Lower leg skin (tissue), 3 donors: Measurements from ENCODE around the gene SMIM27.

ENCODE experiments used
- CTCF ChIP-seq, 3 donors: fragments of 450-650 bp; IDR thresholded peaks; one replicate each; pipeline ENCODE4 v1.5.1; 2016; ENCODE audit warnings: antibody characterized with exemption in 3 of 3, mild to moderate bottlenecking in 3 of 3, moderate library complexity in 2 of 3
- POLR2A ChIP-seq, 2 donors: fragments of 450-650 bp; IDR thresholded peaks; one replicate each; pipeline ENCODE4 v1.6.1; 2016 to 2017; ENCODE audit warnings: antibody characterized with exemption in 2 of 2, mild to moderate bottlenecking in 1 of 2, moderate library complexity in 1 of 2

- no peak for TF ChIP-seq CTCF (IDR thresholded peaks at IDR 0.05)
- no peak for TF ChIP-seq POLR2A (IDR thresholded peaks at IDR 0.05)
These were observed 35.9 kb upstream of the SMIM27 start for GRCh38 chr9:32516241-32516640.
